ENCODE data around the gene GINM1. TPM values are rescaled to one million over a fixed set of nuclear protein-coding genes. Genes with fewer than 3 reads are reported as not detected.

The GINM1 gene
- total RNA-seq, 1 experiment from 2014 or later = 20.6 TPM

DNA sequence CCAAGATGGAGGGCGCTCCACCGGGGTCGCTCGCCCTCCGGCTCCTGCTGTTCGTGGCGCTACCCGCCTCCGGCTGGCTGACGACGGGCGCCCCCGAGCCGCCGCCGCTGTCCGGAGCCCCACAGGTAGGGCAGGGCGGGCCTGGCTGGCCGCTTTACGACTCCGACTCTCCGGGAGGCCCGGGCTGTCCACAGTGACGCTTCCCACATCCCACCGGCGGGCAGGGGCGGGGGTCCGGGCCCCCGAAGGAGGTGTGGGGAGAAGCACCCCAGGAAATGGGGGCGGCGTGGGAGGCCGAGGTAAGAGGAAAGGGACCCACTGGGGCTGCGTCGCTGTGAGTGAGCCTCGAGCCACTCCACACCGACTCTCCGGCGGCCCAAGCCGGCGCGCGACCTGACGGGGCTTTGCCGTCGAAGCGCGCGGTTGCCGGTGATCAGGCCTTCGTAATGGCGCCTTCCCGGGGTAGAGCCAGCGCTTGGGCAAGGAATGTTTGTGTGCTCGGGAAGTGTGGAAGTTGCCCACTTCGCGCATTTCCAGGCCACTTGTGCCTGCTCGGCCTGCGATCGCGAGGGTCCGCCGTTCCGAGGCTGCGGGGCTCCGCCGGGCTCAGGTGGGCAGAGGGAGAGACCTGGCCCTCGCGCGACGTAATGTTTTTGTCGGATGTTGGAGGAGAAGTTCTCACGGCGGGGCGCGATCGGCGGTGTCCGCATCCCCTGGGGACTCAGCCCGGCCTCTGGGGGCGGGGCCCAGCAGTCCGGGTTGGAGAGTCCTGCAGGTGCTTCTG, 427 bp downstream of the GINM1 start:
- Histone ChIP-seq H3K4me3 (ENCODE audit: insufficient read depth, low read depth, low read length) (peak overlapping the region; percentile 94), H3K27me3 (ENCODE audit: control insufficient read depth, insufficient read depth, low read length) (no peaks in the 10 kb centered on the region; the same call in 1 of the 2 replicates), H3K36me3 (replicated peaks; ENCODE audit: control insufficient read depth, insufficient read depth, low read length) (no peaks in the 10 kb centered on the region)
- peak; percentile 84 for DNase-seq

- Histone ChIP-seq H3K36me3 (replicated peaks; ENCODE audit: control insufficient read depth, insufficient read depth, low read length) (no peaks in the 10 kb centered on the region), H3K4me3 (ENCODE audit: insufficient read depth, low read depth, low read length) (peak overlapping the region; percentile 94), H3K27me3 (ENCODE audit: control insufficient read depth, insufficient read depth, low read length) (no peaks in the 10 kb centered on the region; the same call in 1 of the 2 replicates)
- no peak for DNase-seq
Observed at GRCh38 chr6:149567194-149567586, 1.0 kb downstream of the GINM1 start.

- Histone ChIP-seq H3K36me3 (replicated peaks; ENCODE audit: control insufficient read depth, insufficient read depth, low read length) (no peaks in the 10 kb centered on the region), H3K4me3 (ENCODE audit: insufficient read depth, low read depth, low read length) (no peak overlapping the region), H3K27me3 (ENCODE audit: control insufficient read depth, insufficient read depth, low read length) (no peaks in the 10 kb centered on the region; the same call in 1 of the 2 replicates)
- DNase-seq = no peak
Observed at GRCh38 chr6:149567945-149568585, 1.9 kb downstream of the GINM1 start.

GRCh38 chr6:149580880-149581279, 14.7 kb downstream of the GINM1 start:
- Histone ChIP-seq H3K4me3 (ENCODE audit: insufficient read depth, low read depth, low read length) (no peak overlapping the region), H3K27me3 (ENCODE audit: control insufficient read depth, insufficient read depth, low read length) (no peaks in the 10 kb centered on the region), H3K36me3 (replicated peaks; ENCODE audit: control insufficient read depth, insufficient read depth, low read length) (peaks cover 15% of the 10 kb centered on the region)
- DNase-seq = no peak

DNA sequence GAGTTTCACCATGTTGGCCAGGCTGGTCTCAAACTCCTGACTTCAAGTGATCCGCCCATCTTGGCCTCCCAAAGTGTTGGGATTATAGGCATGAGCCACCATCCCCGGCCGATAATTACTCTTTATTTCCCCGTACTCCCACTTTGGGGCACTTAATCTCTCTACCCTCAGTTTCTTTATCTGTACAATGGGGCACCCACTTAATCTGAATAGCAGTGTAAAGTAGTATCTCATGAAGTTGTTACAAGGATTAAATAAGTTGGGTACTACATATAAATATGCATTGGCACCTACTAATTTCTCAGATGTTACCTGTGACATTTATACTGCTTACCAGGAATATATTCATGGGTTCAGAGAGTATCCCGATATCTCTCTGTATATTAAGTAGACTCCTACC, 15.2 kb downstream of the GINM1 start:
- H3K4me3 ChIP-seq (ENCODE audit: insufficient read depth, low read depth, low read length) = no peak overlapping the region
- H3K27me3 ChIP-seq (ENCODE audit: control insufficient read depth, insufficient read depth, low read length) = no peaks in the 10 kb centered on the region
- DNase-seq = no peak
- peaks cover 13% of the 10 kb centered on the region for H3K36me3 ChIP-seq (replicated peaks; ENCODE audit: control insufficient read depth, insufficient read depth, low read length)

DNA sequence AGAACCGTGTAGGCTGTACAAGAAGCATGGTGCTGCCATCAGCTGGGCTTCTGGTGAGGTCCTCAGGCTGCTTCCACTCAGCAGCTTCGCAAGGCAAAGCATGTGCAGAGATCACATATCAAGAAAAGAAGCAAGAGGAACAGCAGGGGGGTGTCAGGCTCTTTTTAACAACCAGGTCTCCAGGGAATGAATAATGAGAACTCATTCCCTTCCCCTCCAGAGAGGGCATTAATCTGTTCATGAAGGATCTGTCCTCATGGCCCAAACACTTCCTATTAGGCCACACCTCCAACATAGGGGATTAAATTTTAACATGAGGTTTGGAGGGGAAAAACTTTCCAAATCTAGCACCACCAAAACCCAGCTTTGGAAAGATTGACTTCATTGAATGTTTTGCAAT, 20.0 kb downstream of the GINM1 start:
- peaks cover 21% of the 10 kb centered on the region for H3K36me3 ChIP-seq (replicated peaks; ENCODE audit: control insufficient read depth, insufficient read depth, low read length)
- no peak overlapping the region for H3K4me3 ChIP-seq (ENCODE audit: insufficient read depth, low read depth, low read length)
- no peaks in the 10 kb centered on the region for H3K27me3 ChIP-seq (ENCODE audit: control insufficient read depth, insufficient read depth, low read length)
- no peak for DNase-seq

- DNase-seq = no peak
- no peaks in the 10 kb centered on the region for H3K27me3 ChIP-seq (ENCODE audit: control insufficient read depth, insufficient read depth, low read length)
- H3K4me3 ChIP-seq (ENCODE audit: insufficient read depth, low read depth, low read length) = no peak overlapping the region
- peaks cover 22% of the 10 kb centered on the region for H3K36me3 ChIP-seq (replicated peaks; ENCODE audit: control insufficient read depth, insufficient read depth, low read length)
Observed at GRCh38 chr6:149592983-149593382, 26.8 kb downstream of the GINM1 start.

- H3K4me3 ChIP-seq (ENCODE audit: insufficient read depth, low read depth, low read length) = no peak overlapping the region
- DNase-seq = no peak
- H3K36me3 ChIP-seq (replicated peaks; ENCODE audit: control insufficient read depth, insufficient read depth, low read length) = peaks cover 22% of the 10 kb centered on the region
- no peaks in the 10 kb centered on the region for H3K27me3 ChIP-seq (ENCODE audit: control insufficient read depth, insufficient read depth, low read length)
Observed at GRCh38 chr6:149593408-149593807, 27.2 kb downstream of the GINM1 start.

DNA sequence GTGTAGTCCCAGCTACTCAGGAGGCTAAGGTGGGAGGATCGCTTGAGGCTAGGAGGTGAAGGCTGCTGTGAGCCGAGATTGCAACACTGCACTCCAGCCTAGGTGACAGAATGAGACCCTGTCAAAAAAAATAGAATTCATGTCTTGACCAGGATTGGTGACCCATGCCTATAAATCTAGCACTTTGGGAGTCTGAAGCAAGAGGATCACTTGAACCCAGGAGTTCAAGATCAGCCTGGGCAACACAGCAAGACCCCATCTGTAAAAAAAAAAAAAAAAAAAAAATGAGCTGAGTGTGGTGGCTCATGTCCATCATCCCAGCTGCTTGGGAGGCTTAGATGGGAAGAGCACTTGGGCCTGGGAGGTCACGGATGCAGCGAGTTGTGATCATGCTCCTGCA, 34.3 kb downstream of the GINM1 start:
- no peak for DNase-seq
- H3K27me3 ChIP-seq (ENCODE audit: control insufficient read depth, insufficient read depth, low read length) = no peaks in the 10 kb centered on the region
- no peak overlapping the region for H3K4me3 ChIP-seq (ENCODE audit: insufficient read depth, low read depth, low read length)
- H3K36me3 ChIP-seq (replicated peaks; ENCODE audit: control insufficient read depth, insufficient read depth, low read length) = peaks cover 4% of the 10 kb centered on the region

DNA sequence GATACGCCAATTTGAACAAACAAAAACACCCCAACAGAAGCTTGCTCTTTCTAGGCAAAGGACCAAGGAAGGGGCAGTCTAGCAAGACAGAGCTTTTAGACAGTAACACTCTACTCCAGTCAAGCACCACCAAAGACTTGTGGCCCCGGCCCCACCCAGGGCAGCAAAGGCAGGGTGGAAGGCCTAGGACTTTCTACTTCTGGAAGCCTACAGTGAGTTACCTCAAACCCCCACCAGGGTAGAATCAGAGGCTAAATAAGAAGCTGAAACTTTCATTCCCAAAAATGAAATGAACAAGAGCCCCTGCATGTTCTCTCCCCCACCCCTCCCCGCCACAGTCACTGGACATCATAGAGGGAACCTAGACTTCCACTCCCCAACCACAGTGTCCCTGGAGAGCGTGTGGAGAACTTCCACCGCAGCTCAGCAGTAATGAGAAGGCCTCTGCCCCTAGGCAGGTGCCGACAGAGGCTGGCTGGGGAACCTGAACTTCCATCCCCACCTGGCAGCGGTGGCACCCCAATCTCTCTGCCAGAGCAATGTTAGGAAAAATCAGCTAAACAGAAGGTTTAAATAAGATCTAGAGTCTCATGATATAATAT, 42.3 kb downstream of the GINM1 start:
- no peak for DNase-seq
- Histone ChIP-seq H3K27me3 (ENCODE audit: control insufficient read depth, insufficient read depth, low read length) (no peaks in the 10 kb centered on the region), H3K4me3 (ENCODE audit: insufficient read depth, low read depth, low read length) (no peak overlapping the region), H3K36me3 (replicated peaks; ENCODE audit: control insufficient read depth, insufficient read depth, low read length) (no peaks in the 10 kb centered on the region; the same call in 1 of the 2 replicates)

DNA sequence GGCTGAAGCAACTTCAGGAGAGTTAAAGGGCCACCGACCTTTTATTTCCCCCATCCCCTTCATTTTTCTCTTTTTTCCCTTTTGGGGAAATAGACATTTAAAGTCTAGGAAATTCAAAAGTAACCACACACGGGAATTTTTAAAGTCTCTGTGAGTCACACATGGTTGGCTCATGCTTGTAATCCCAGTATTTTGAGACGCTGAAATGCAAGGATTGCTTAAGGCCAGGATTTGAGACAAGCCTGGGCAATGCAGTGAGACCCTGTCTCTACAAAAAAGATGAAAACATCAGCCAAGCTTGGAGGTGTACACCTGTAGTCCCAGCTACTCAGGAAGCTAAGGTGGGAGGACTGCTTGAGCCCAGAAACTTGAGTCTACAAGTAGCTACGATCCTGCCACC, 48.2 kb downstream of the GINM1 start:
- DNase-seq = no peak
- Histone ChIP-seq H3K27me3 (ENCODE audit: control insufficient read depth, insufficient read depth, low read length) (no peaks in the 10 kb centered on the region), H3K4me3 (ENCODE audit: insufficient read depth, low read depth, low read length) (no peak overlapping the region), H3K36me3 (replicated peaks; ENCODE audit: control insufficient read depth, insufficient read depth, low read length) (no peaks in the 10 kb centered on the region)

DNA sequence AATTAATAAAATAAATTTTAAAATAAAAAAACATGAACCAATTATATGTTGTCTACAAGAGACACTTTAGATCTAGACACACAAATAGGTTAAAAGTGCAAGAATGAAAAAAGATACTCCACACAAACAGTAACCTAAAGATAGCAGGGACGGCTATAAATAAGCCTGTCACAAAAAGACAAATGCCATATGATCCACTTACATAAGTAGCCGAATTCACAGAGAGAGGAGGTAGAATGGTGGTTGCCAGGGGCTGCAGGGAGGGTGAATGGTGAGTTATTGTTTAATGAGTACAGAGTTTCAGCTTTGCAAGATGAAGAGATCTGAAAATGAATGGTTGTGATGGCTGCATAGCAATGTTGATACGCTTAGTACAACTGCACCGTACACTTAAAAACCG, 49.6 kb downstream of the GINM1 start:
- H3K27me3 ChIP-seq (ENCODE audit: control insufficient read depth, insufficient read depth, low read length) = no peaks in the 10 kb centered on the region
- H3K36me3 ChIP-seq (replicated peaks; ENCODE audit: control insufficient read depth, insufficient read depth, low read length) = peaks cover under 1% of the 10 kb centered on the region
- no peak for DNase-seq
- H3K4me3 ChIP-seq (ENCODE audit: insufficient read depth, low read depth, low read length) = no peak overlapping the region

DNA sequence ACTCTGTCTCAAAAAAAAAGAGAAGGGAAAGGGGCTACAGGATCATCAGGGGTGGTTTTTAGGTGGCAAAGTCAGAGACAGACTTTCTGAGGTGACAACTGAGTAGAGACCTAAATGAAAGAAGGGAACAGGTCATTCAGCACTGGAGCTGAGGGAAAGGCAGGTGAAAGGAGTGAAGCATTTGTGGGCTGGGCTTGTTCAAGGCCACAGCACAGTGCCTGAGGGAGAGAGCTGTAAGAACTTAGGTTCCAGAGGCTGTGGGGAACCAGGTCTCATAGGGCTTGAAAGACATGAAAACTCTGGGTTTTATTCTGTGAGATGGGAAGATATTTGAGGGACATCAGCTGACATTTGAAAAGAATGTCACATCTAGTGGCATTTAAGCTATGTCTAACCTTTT, 61.5 kb downstream of the GINM1 start:
- peaks cover 2% of the 10 kb centered on the region; the same call in 1 of the 2 replicates for H3K36me3 ChIP-seq (replicated peaks; ENCODE audit: control insufficient read depth, insufficient read depth, low read length)
- DNase-seq = no peak
- no peak overlapping the region for H3K4me3 ChIP-seq (ENCODE audit: insufficient read depth, low read depth, low read length)
- H3K27me3 ChIP-seq (ENCODE audit: control insufficient read depth, insufficient read depth, low read length) = no peaks in the 10 kb centered on the region

GRCh38 chr6:149628875-149629510, 62.8 kb downstream of the GINM1 start:
- Histone ChIP-seq H3K4me3 (ENCODE audit: insufficient read depth, low read depth, low read length) (no peak overlapping the region), H3K27me3 (ENCODE audit: control insufficient read depth, insufficient read depth, low read length) (no peaks in the 10 kb centered on the region), H3K36me3 (replicated peaks; ENCODE audit: control insufficient read depth, insufficient read depth, low read length) (peaks cover 2% of the 10 kb centered on the region; the same call in 1 of the 2 replicates)
- no peak for DNase-seq
